K562 (cell line): Measurements from ENCODE around the gene STK24.

Experiments
- NFIC ChIP-seq: fragments of 450-650 bp; IDR thresholded peaks from 2 replicates; pipeline ENCODE4 v1.6.1; 2017; ENCODE audit warnings: mild to moderate bottlenecking, inconsistent platforms
- POLR2A ChIP-seq: fragments of 450-650 bp; conservative IDR thresholded peaks from 2 replicates; pipeline ENCODE4 v1.6.1; 2016
- TF ChIP-seq, protein P1 (sequence below), 3 experiments: IDR thresholded peaks in 2 of 3; conservative IDR thresholded peaks in 1 of 3; 2 replicates each; pipeline ENCODE4 v1.5.1; 2011 to 2012; ENCODE audit warnings: low read length in 3 of 3, mild to moderate bottlenecking in 3 of 3, control low read depth in 2 of 3, improper control_type of control experiment in 1 of 3, inconsistent platforms in 1 of 3, low read depth in 1 of 3, mixed read lengths in 1 of 3, moderate library complexity in 1 of 3; ENCODE audit not compliant: insufficient read depth in 2 of 3

GRCh38 chr13:98488736-98489135 lies 88.2 kb downstream of the STK24 start:
- TF ChIP-seq NFIC (no peak), POLR2A (no peak)
- TF ChIP-seq, protein P1, sequence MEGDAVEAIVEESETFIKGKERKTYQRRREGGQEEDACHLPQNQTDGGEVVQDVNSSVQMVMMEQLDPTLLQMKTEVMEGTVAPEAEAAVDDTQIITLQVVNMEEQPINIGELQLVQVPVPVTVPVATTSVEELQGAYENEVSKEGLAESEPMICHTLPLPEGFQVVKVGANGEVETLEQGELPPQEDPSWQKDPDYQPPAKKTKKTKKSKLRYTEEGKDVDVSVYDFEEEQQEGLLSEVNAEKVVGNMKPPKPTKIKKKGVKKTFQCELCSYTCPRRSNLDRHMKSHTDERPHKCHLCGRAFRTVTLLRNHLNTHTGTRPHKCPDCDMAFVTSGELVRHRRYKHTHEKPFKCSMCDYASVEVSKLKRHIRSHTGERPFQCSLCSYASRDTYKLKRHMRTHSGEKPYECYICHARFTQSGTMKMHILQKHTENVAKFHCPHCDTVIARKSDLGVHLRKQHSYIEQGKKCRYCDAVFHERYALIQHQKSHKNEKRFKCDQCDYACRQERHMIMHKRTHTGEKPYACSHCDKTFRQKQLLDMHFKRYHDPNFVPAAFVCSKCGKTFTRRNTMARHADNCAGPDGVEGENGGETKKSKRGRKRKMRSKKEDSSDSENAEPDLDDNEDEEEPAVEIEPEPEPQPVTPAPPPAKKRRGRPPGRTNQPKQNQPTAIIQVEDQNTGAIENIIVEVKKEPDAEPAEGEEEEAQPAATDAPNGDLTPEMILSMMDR (IDR thresholded peaks at IDR 0.05 in 2 of 3, conservative IDR thresholded peaks at IDR 0.05 in 1 of 3; ENCODE audit: insufficient read depth in 2 of 3, low read depth in 1 of 3, low read length in 3 of 3), result no peak
